HepG2 (cell line): ENCODE data around the gene FOXK2. TPM values are rescaled to one million over a fixed set of nuclear protein-coding genes. Genes with fewer than 3 reads are reported as not detected.

Source experiments
- ATAC-seq: fragments of 200-7000 bp; cut with Tn5 transposase; 3 replicates; pipeline ENCODE4 v1.9.1; 2020; ENCODE audit warnings: mild to moderate bottlenecking, moderate library complexity
- BruUV-seq: library from RNA; stranded (reverse); fragments of 400-500 nt; replicated peaks from 2 replicates; lab custom pipeline; 2021; lab: Mats Ljungman, UMichigan
- CTCF ChIA-PET: fragments of 300-600 bp; formaldehyde crosslinking; extraction: SDS; loops from one replicate; lab custom pipeline; 2021; ENCODE audit warnings: low total read pairs, inconsistent platforms, low intra/inter-chr PET ratio; lab: Yijun Ruan, JAX
- POLR2A ChIA-PET: fragments of 350-600 bp; sonication (Branson Sonifier 250); formaldehyde crosslinking; loops from one replicate; lab custom pipeline; 2020; ENCODE audit warnings: antibody characterized with exemption, inconsistent platforms; lab: Yijun Ruan, JAX
- DNase-seq: peaks from one replicate; pipeline ENCODE4 v3.0.0-alpha.2; 2015; ENCODE audit warnings: low spot score
- FAIRE-seq: peaks from 3 replicates; lab custom pipeline; 2011; peaks lifted over from hg19 to GRCh38; lab: Jason Lieb, UNC
- H2AFZ ChIP-seq: one replicate; pipeline ENCODE4 v1.6.1; 2011; ENCODE audit warnings: low read length, inconsistent platforms
- H3K27ac ChIP-seq: fragments of 300-600 bp; 3 replicates; pipeline ENCODE4 v1.8.0; 2011; ENCODE audit warnings: mixed run types, mild to moderate bottlenecking, mixed read lengths, low read length, inconsistent platforms; ENCODE audit not compliant: insufficient read depth; ENCODE audit errors: extremely low read length
- H3K27me3 ChIP-seq, 2 experiments: fragments of 200-600 bp in 1 of 2; 2 replicates in 1 of 2; 3 replicates in 1 of 2; pipeline versions ENCODE4 v1.6.0 to v1.8.0; 2011; ENCODE audit warnings: low read length in 2 of 2, mild to moderate bottlenecking in 2 of 2, moderate library complexity in 2 of 2, inconsistent platforms in 1 of 2; ENCODE audit not compliant: insufficient read depth in 2 of 2, control insufficient read depth in 1 of 2
- H3K36me3 ChIP-seq, 2 experiments: fragments of 200-600 bp in 1 of 2; replicated peaks in 1 of 2; 2 replicates in 1 of 2; 3 replicates in 1 of 2; pipeline versions ENCODE4 v1.5.1 to v1.8.0; 2011; ENCODE audit warnings: low read length in 2 of 2, inconsistent platforms in 1 of 2; ENCODE audit not compliant: insufficient read depth in 2 of 2, control insufficient read depth in 1 of 2
- H3K4me1 ChIP-seq: 2 replicates; pipeline ENCODE4 v1.5.1; 2012; ENCODE audit warnings: low read length, inconsistent platforms; ENCODE audit not compliant: insufficient read depth
- H3K4me2 ChIP-seq: 2 replicates; pipeline ENCODE4 v1.6.0; 2011; ENCODE audit warnings: low read depth, low read length, inconsistent platforms
- H3K4me3 ChIP-seq, 3 experiments: fragments of 200-600 bp in 1 of 3; sonication (generic), shearing (Covaris generic) in 1 of 3; replicated peaks in 1 of 3; 2 replicates each; pipeline ENCODE4 v1.5.1; 2011 to 2016; ENCODE audit warnings: low read length in 3 of 3, inconsistent platforms in 2 of 3, low read depth in 2 of 3, mild to moderate bottlenecking in 2 of 3, control low read depth in 1 of 3, mixed read lengths in 1 of 3; ENCODE audit not compliant: insufficient read depth in 1 of 3
- H3K79me2 ChIP-seq: one replicate; pipeline ENCODE4 v1.6.1; 2011; ENCODE audit warnings: low read length, inconsistent platforms; ENCODE audit not compliant: insufficient read depth
- H3K9ac ChIP-seq: 2 replicates; pipeline ENCODE4 v1.6.0; 2011; ENCODE audit warnings: mild to moderate bottlenecking, low read depth, low read length, inconsistent platforms; ENCODE audit not compliant: insufficient read depth
- H3K9me3 ChIP-seq: 2 replicates; pipeline ENCODE4 v1.5.1; 2012; ENCODE audit warnings: mild to moderate bottlenecking, low read length
- H4K20me1 ChIP-seq: 2 replicates; pipeline ENCODE4 v1.6.0; 2011; ENCODE audit warnings: inconsistent platforms, mild to moderate bottlenecking, low read length, moderate library complexity; ENCODE audit not compliant: insufficient read depth
- CHD4 ChIP-seq: fragments of 200-600 bp; sonication (generic); IDR thresholded peaks from 2 replicates; pipeline ENCODE4 v1.7.0; 2017; ENCODE audit warnings: mild to moderate bottlenecking, low read length, borderline replicate concordance
- ZFP90 ChIP-seq: sonication (generic); formaldehyde crosslinking; IDR thresholded peaks from 2 replicates; pipeline ENCODE4 v1.8.0; 2022; ENCODE audit warnings: missing genetic modification reagents, mild to moderate bottlenecking, inconsistent platforms, borderline replicate concordance
- ZMYM3 ChIP-seq: sonication (generic); formaldehyde crosslinking; IDR thresholded peaks from 2 replicates; pipeline ENCODE4 v1.5.1; 2020; ENCODE audit warnings: mild to moderate bottlenecking, missing genetic modification reagents
- ZNF232 ChIP-seq: sonication (generic); formaldehyde crosslinking; IDR thresholded peaks from 2 replicates; pipeline ENCODE4 v1.4.0; 2020; ENCODE audit warnings: missing genetic modification reagents, borderline replicate concordance
- ZNF235 ChIP-seq: sonication (generic); formaldehyde crosslinking; IDR thresholded peaks from 2 replicates; pipeline ENCODE4 v1.8.1; 2023; ENCODE audit warnings: mild to moderate bottlenecking, missing genetic modification reagents, borderline replicate concordance
- ZNF382 ChIP-seq: sonication (generic); formaldehyde crosslinking; IDR thresholded peaks from 2 replicates; pipeline ENCODE4 v1.5.0; 2020; ENCODE audit warnings: missing genetic modification reagents, mild to moderate bottlenecking, borderline replicate concordance
- ZNF761 ChIP-seq: sonication (generic); formaldehyde crosslinking; conservative IDR thresholded peaks from 2 replicates; pipeline ENCODE4 v1.4.0; 2020; ENCODE audit warnings: mild to moderate bottlenecking, missing genetic modification reagents
- WGBS: methylation state at CpG from one replicate; pipeline ENCODE4 v1.1.6; 2017; ENCODE audit warnings: low lambda C conversion rate; 5-methylcytosine and 5-hydroxymethylcytosine counted together
- in situ Hi-C: cut with HindIII; loops from 2 replicates; pipeline ENCODE4 v1.10.0; 2017; ENCODE audit warnings: low pct_unique_long_range_greater_than_20kb; ENCODE audit not compliant: extremely low pct_ligation_motif_present
- intact Hi-C: fragments of 100-400 bp; cut with micrococcal nuclease; formaldehyde crosslinking; loops from one replicate; pipeline ENCODE4 v1.10.0; 2022; ENCODE audit not compliant: unreplicated experiment
- polyA plus RNA-seq, 8 experiments: library from polyadenylated mRNA; depleted of rRNA in 3 of 8; stranded (reverse) in 7 of 8; unstranded in 1 of 8; fragments of >200 nt; fragmentation: Illumina TruSeq in 4 of 8; extraction: Trizol in 4 of 8; gene quantifications; 2 replicates each; pipeline versions ENCODE4 v1.2.1 to v1.2.3, GENCODE V29; 2011 to 2016; ENCODE audit warnings: low read depth in 4 of 8, missing spikeins in 1 of 8, mixed read lengths in 1 of 8; ENCODE audit not compliant: insufficient read depth in 1 of 8
- total RNA-seq, 5 experiments: library from RNA; depleted of rRNA; stranded (reverse); fragments of >200 nt; fragmentation: Illumina TruSeq; extraction: Trizol; gene quantifications; 2 replicates each; pipeline ENCODE4 v1.2.3, GENCODE V29; 2016; ENCODE audit warnings: low read depth in 1 of 5
- TF ChIP-seq, protein P1 (sequence below): sonication (generic); formaldehyde crosslinking; IDR thresholded peaks from 2 replicates; pipeline ENCODE4 v1.4.0; 2020; ENCODE audit warnings: low read depth, mild to moderate bottlenecking, missing genetic modification reagents
- TF ChIP-seq, protein P2 (sequence below), 2 experiments: sonication (generic) in 1 of 2; formaldehyde crosslinking in 1 of 2; IDR thresholded peaks; 2 replicates each; pipeline versions ENCODE4 v1.6.1 to v1.9.0; 2014 to 2022; ENCODE audit warnings: antibody characterized with exemption in 1 of 2, borderline replicate concordance in 1 of 2, inconsistent platforms in 1 of 2, low read depth in 1 of 2, missing genetic modification reagents in 1 of 2

The FOXK2 gene
- total and polyA plus RNA-seq, 2 of the 13 experiments (the other 11 are each of a cell fraction or from before 2014, with no cell fraction given) = 67.1 to 67.2 TPM

DNA sequence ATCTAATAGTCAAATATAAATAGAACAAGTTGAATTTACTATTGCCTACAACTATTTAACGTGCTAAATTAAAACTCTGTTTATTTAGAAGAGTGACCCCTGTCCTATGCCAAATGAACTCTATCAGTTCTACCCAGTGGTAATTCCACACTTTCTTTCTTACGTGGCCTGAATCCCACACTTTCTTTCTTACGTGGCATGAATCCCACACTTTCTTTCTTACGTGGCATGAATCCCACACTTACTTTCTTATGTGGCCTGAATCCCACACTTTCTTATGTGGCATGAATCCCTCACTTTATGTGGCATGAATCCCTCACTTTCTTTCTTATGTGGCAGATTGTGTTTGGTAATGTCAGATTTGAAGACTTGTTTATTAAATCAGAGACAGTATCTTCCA lies 6.2 kb downstream of the FOXK2 start:
- no peak overlapping the region; a peak in 1 of 6 replicates for H3K4me3 ChIP-seq
- peak overlapping the region; percentile 63 for H3K9ac ChIP-seq
- intact Hi-C loops = no loop called here
- ATAC-seq (no peak), DNase-seq (no peak), FAIRE-seq (no peak)
- no peak for TF ChIP-seq ZNF235 (CRISPR knock-in tag)
- TF ChIP-seq CHD4 = peak; percentile 56; the same call in 1 of the 2 replicates
- ChIA-PET CTCF (no interaction called here), POLR2A (no interaction called here)
- no peak overlapping the region for H2AFZ ChIP-seq
- H3K4me1 ChIP-seq = peaks cover 90% of the 10 kb centered on the region
- H3K36me3 ChIP-seq = peaks cover 5 to 14% of the 10 kb centered on the region in 2 experiments
- 67% methylated on average over 4 of the region's 4 CpGs for WGBS
- H3K4me2 ChIP-seq = peak overlapping the region; percentile 69
- peaks cover 98% of the 10 kb centered on the region for H4K20me1 ChIP-seq
- peak overlapping the region; percentile 85 for H3K27ac ChIP-seq
- no peaks in the 10 kb centered on the region; a peak in 1 of 5 replicates for H3K27me3 ChIP-seq
- H3K9me3 ChIP-seq = no peaks in the 10 kb centered on the region
- in situ Hi-C loops = no loop called here
- BruUV-seq = no TSS peak
- H3K79me2 ChIP-seq = peaks cover 98% of the 10 kb centered on the region

DNA sequence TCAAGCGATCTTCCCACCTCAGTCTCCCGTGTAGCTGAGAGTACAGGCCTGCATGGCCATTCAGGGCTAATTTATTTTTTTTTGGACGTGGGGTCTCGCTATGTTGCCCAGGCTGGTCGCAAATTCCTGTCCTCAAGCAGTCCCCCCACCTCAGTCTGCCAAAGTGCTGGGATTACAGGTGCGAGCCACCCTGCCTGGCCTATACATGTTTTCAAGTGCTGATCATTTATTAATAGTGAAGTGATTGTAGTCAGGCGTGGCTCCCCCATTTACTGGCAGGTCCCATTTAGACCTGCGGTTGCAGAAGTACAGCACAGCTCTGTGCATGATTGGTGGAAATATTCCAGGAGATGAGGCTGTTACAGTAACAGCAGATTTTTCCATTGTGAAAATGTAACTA lies 8.4 kb downstream of the FOXK2 start:
- POLR2A ChIA-PET = interaction anchor here (1.1 to 1.6 kb wide), 2 partner anchors 10 to 287 kb away, joined by 3 to 4 read pairs; no protein-coding TSS in a partner anchor
- in situ Hi-C loops = no loop called here
- TF ChIP-seq, protein P1, sequence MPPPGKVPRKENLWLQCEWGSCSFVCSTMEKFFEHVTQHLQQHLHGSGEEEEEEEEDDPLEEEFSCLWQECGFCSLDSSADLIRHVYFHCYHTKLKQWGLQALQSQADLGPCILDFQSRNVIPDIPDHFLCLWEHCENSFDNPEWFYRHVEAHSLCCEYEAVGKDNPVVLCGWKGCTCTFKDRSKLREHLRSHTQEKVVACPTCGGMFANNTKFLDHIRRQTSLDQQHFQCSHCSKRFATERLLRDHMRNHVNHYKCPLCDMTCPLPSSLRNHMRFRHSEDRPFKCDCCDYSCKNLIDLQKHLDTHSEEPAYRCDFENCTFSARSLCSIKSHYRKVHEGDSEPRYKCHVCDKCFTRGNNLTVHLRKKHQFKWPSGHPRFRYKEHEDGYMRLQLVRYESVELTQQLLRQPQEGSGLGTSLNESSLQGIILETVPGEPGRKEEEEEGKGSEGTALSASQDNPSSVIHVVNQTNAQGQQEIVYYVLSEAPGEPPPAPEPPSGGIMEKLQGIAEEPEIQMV (CRISPR knock-in tag) = peak; percentile 58; the same call in 1 of the 2 replicates
- TF ChIP-seq ZNF761 (CRISPR knock-in tag) (0 out of 2 replicates have a peak, but pooled peaks have one; percentile 34), ZNF232 (0 out of 2 replicates have a peak, but pooled peaks have one; percentile 35), ZFP90 (CRISPR knock-in tag) (no peak), ZMYM3 (0 out of 2 replicates have a peak, but pooled peaks have one; percentile 28), ZNF382 (CRISPR knock-in tag) (no peak)
- TF ChIP-seq, protein P2, sequence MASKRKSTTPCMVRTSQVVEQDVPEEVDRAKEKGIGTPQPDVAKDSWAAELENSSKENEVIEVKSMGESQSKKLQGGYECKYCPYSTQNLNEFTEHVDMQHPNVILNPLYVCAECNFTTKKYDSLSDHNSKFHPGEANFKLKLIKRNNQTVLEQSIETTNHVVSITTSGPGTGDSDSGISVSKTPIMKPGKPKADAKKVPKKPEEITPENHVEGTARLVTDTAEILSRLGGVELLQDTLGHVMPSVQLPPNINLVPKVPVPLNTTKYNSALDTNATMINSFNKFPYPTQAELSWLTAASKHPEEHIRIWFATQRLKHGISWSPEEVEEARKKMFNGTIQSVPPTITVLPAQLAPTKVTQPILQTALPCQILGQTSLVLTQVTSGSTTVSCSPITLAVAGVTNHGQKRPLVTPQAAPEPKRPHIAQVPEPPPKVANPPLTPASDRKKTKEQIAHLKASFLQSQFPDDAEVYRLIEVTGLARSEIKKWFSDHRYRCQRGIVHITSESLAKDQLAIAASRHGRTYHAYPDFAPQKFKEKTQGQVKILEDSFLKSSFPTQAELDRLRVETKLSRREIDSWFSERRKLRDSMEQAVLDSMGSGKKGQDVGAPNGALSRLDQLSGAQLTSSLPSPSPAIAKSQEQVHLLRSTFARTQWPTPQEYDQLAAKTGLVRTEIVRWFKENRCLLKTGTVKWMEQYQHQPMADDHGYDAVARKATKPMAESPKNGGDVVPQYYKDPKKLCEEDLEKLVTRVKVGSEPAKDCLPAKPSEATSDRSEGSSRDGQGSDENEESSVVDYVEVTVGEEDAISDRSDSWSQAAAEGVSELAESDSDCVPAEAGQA (IDR thresholded peaks at IDR 0.05; ENCODE audit: low read depth) = no peak
- TF ChIP-seq, protein P2 (CRISPR knock-in tag; IDR thresholded peaks at IDR 0.05; ENCODE audit: borderline replicate concordance) = no peak

More for the DNA sequence above, 8.4 kb downstream of the FOXK2 start:
- Histone ChIP-seq H3K4me3 (no peak overlapping the region), H3K9me3 (no peaks in the 10 kb centered on the region), H3K9ac (no peak overlapping the region), H3K27ac (peak overlapping the region; percentile 38), H3K4me2 (peak overlapping the region; percentile 16), H3K79me2 (peaks cover 99% of the 10 kb centered on the region), H3K36me3 (peaks cover 5 to 17% of the 10 kb centered on the region in 2 experiments), H2AFZ (no peak overlapping the region), H3K27me3 (no peaks in the 10 kb centered on the region), H4K20me1 (peaks cover 98% of the 10 kb centered on the region), H3K4me1 (peaks cover 90% of the 10 kb centered on the region)
- CTCF ChIA-PET = no interaction called here
- BruUV-seq = no TSS peak
- intact Hi-C loops = no loop called here
- ATAC-seq = no peak; the same call in 2 of the 3 replicates
- no peak for FAIRE-seq
- no peak for DNase-seq
- 66% methylated on average over 8 of the region's 8 CpGs for WGBS
